K562 (cell line): Measurements from ENCODE around the gene SULT2B1. TPM values are rescaled to one million over a fixed set of nuclear protein-coding genes. Genes with fewer than 3 reads are reported as not detected.

ENCODE experiments used
- C11orf30 ChIP-seq: fragments of 450-650 bp; IDR thresholded peaks from 2 replicates; pipeline ENCODE4 v1.6.1; 2016; ENCODE audit warnings: low read depth, mild to moderate bottlenecking
- DMBX1 ChIP-seq: fragments of 250-450 bp; sonication (Bioruptor Pico); IDR thresholded peaks from 2 replicates; pipeline ENCODE4 v1.8.0; 2022; ENCODE audit warnings: inconsistent platforms, mild to moderate bottlenecking, moderate library complexity, borderline replicate concordance
- FOXA3 ChIP-seq, 2 experiments: fragments of 450-650 bp in 1 of 2; sonication (generic) in 1 of 2; formaldehyde crosslinking; IDR thresholded peaks in 1 of 2; conservative IDR thresholded peaks in 1 of 2; 2 replicates each; pipeline versions ENCODE4 v1.4.0 to v1.8.0; 2020 to 2022; ENCODE audit warnings: mild to moderate bottlenecking in 2 of 2, missing genetic modification reagents in 1 of 2
- HINFP ChIP-seq: fragments of 450-650 bp; conservative IDR thresholded peaks from 2 replicates; pipeline ENCODE4 v1.6.1; 2016; ENCODE audit warnings: missing genetic modification characterization, low read depth, mild to moderate bottlenecking, control low read depth, missing compliant biosample characterization
- MAFG ChIP-seq: fragments of 450-650 bp; conservative IDR thresholded peaks from 2 replicates; pipeline ENCODE4 v1.6.1; 2016; ENCODE audit warnings: missing genetic modification characterization, missing compliant biosample characterization
- NR2F6 ChIP-seq: fragments of 450-650 bp; formaldehyde crosslinking; IDR thresholded peaks from 2 replicates; pipeline ENCODE4 v1.4.0; 2020; ENCODE audit warnings: mild to moderate bottlenecking
- POLR2AphosphoS5 ChIP-seq: IDR thresholded peaks from 2 replicates; pipeline ENCODE4 v1.6.1; 2011; ENCODE audit warnings: mild to moderate bottlenecking, low read depth, low read length, moderate library complexity; ENCODE audit not compliant: control insufficient read depth, insufficient read depth
- SAFB ChIP-seq: fragments of 200-400 bp; formaldehyde crosslinking; IDR thresholded peaks from 2 replicates; pipeline ENCODE4 v1.6.1; 2017; ENCODE audit warnings: low read depth, low read length, borderline replicate concordance
- TCF7 ChIP-seq: sonication (generic); IDR thresholded peaks from 2 replicates; pipeline ENCODE4 v1.6.1; 2016; ENCODE audit warnings: antibody characterized with exemption, borderline replicate concordance
- TCF7L2 ChIP-seq: fragments of 150-350 bp; IDR thresholded peaks from 2 replicates; pipeline ENCODE4 v1.6.1; 2016; ENCODE audit warnings: low read depth, mild to moderate bottlenecking, low read length, moderate library complexity
- WHSC1 ChIP-seq: IDR thresholded peaks from one replicate; pipeline ENCODE4 v1.6.1; 2012; ENCODE audit warnings: low read length, control low read depth, inconsistent platforms
- ZBTB11 ChIP-seq, 3 experiments: fragments of 200-800 bp in 1 of 3; fragments of 250-450 bp in 1 of 3; fragments of 450-650 bp in 1 of 3; sonication (Bioruptor Pico) in 1 of 3; sonication (Bioruptor generic) in 1 of 3; formaldehyde crosslinking in 1 of 3; IDR thresholded peaks; 2 replicates each; pipeline versions ENCODE4 v1.6.1 to v1.8.0; 2016 to 2022; ENCODE audit warnings: mild to moderate bottlenecking in 2 of 3, missing genetic modification characterization in 2 of 3, missing compliant biosample characterization in 1 of 3, moderate library complexity in 1 of 3
- ZBTB43 ChIP-seq: sonication (generic); formaldehyde crosslinking; IDR thresholded peaks from 2 replicates; pipeline ENCODE4 v1.8.0; 2023; ENCODE audit warnings: mild to moderate bottlenecking, missing genetic modification reagents
- ZNF57 ChIP-seq: fragments of 450-650 bp; formaldehyde crosslinking; IDR thresholded peaks from 2 replicates; pipeline ENCODE4 v1.4.0; 2020; ENCODE audit warnings: mild to moderate bottlenecking, moderate library complexity
- ZNF609 ChIP-seq: sonication (generic); formaldehyde crosslinking; IDR thresholded peaks from 2 replicates; pipeline ENCODE4 v1.8.1; 2023; ENCODE audit warnings: missing genetic modification reagents, mild to moderate bottlenecking, borderline replicate concordance
- polyA plus RNA-seq, 8 experiments: library from polyadenylated mRNA; depleted of rRNA in 4 of 8; stranded (reverse) in 5 of 8; unstranded in 3 of 8; fragments of >200 nt; fragmentation: Nextera tagmentation in 2 of 8; fragmentation: Illumina TruSeq in 1 of 8; extraction: Ambion mirVana in 2 of 8; extraction: Trizol in 1 of 8; gene quantifications; 2 replicates each; pipeline versions ENCODE4 v1.2.1 to v1.2.3, GENCODE V29; 2011 to 2014; ENCODE audit warnings: inconsistent platforms in 1 of 8, missing spikeins in 1 of 8
- total RNA-seq, 7 experiments: library from RNA; depleted of rRNA in 6 of 7; stranded (reverse); fragments of >200 nt in 6 of 7; fragmentation: Illumina TruSeq in 2 of 7; extraction: Trizol in 2 of 7; gene quantifications; 2 replicates each; pipeline versions ENCODE4 v1.2.1 to v1.2.3, GENCODE V29; 2011 to 2021; ENCODE audit warnings: low replicate concordance in 1 of 7

SULT2B1 gene
- total and polyA plus RNA-seq, 9 of the 15 experiments (the other 6 are each of a cell fraction or from before 2014, with no cell fraction given) = 0.09 to 0.62 (median 0.22) TPM; not detected in 2

GRCh38 chr19:48623556-48624066, 71.6 kb downstream of the SULT2B1 start (continued):
- TF ChIP-seq MAFG (tag) (no peak), TCF7 (no peak), C11orf30 (no peak), SAFB (no peak), WHSC1 (no peak), POLR2AphosphoS5 (no peak), NR2F6 (CRISPR knock-in tag) (no peak), HINFP (tag) (no peak), ZNF57 (CRISPR knock-in tag) (no peak), DMBX1 (CRISPR knock-in tag) (no peak), TCF7L2 (no peak), ZBTB43 (no peak), ZNF609 (CRISPR knock-in tag) (0 out of 2 replicates have a peak, but pooled peaks have one; percentile 4), FOXA3 (CRISPR knock-in tag; conservative IDR thresholded peaks at IDR 0.05 in 1 of 2, IDR thresholded peaks at IDR 0.05 in 1 of 2) (no peak), ZBTB11 (CRISPR knock-in tag; IDR thresholded peaks at IDR 0.05) (no peak)
